Measurements from ENCODE around the gene PRH1. TPM values are rescaled to one million over a fixed set of nuclear protein-coding genes. Genes with fewer than 3 reads are reported as not detected.

The PRH1 gene
- total and polyA plus RNA-seq, 2 of the 8 experiments (the other 6 are each of a cell fraction or from before 2014, with no cell fraction given): 4.5 to 6.5 TPM

DNA sequence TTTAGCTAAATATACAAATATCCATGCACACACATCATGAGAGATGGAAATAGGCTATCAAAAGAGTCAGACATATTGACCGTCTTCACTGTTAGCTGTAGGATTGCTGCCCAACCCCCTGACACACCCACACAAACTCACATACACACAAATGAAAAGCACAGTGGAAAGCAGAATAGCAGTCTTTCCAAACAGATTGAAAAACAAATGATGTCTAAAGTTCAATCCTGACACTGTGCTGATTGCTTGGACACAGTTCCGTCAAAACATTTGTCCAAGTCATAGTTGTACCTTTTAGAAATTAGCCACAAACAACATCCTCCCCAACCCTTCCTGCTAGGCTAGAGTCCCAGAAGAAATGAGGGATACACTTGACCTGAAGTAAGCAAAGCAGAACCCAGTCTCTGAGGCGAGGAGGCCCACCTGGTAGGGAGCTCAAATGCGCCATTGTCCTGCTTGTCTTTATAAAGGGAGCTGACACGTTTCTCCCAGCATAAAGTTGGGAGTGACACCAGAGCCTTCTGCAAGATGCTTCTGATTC is 44.8 kb upstream of the PRH1 start, which contains the start of gene PRH2:
PRH2 (plus strand) TSS at position 491 of the 541 bp plus-strand sequence; CDS start at position 529, 38 bp downstream.
- H3K23ac ChIP-seq (ENCODE audit: insufficient read length): no peak within 1 kb of the TSS
- no peaks in the 10 kb centered on the region for H3K79me2 ChIP-seq (ENCODE audit: control insufficient read depth in 1 of 2, insufficient read depth in 2 of 2, low read length in 2 of 2)
- no peak within 1 kb of the TSS for H4K8ac ChIP-seq (ENCODE audit: extremely low read depth, insufficient read depth, low read length)
- no peak within 1 kb of the TSS for H3K4me3 ChIP-seq (ENCODE audit: extremely low read depth in 1 of 4, insufficient read depth in 2 of 4, low read depth in 3 of 4, low read length in 4 of 4)
- H3K4me2 ChIP-seq (ENCODE audit: insufficient read depth in 1 of 2, low read depth in 2 of 2, low read length in 2 of 2): no peak within 1 kb of the TSS
- no peak within 1 kb of the TSS for H2BK15ac ChIP-seq (ENCODE audit: low read length)
- POLR2A ChIA-PET (ENCODE audit: partially characterized antibody): interaction anchor here (1.0 kb wide), 1 partner anchor 247 kb away, joined by 3 read pairs; no protein-coding TSS in a partner anchor
- H3K9ac ChIP-seq (replicated peaks in 1 of 4; ENCODE audit: extremely low read depth in 1 of 4, low read depth in 3 of 4, low read length in 3 of 4): no peak within 1 kb of the TSS
- no peaks in the 10 kb centered on the region for H4K20me1 ChIP-seq (replicated peaks in 1 of 2; ENCODE audit: control insufficient read depth in 1 of 2, insufficient read depth in 2 of 2, low read length in 2 of 2)
- H2BK12ac ChIP-seq (ENCODE audit: low read depth, low read length): no peak within 1 kb of the TSS
- H3K27ac ChIP-seq (ENCODE audit: low read depth, low read length): no peak within 1 kb of the TSS
- no peak for FAIRE-seq
- CTCF ChIA-PET (ENCODE audit: partially characterized antibody): interaction anchor here (1.4 kb wide), 1 partner anchor 271 kb away, joined by 6 read pairs; no protein-coding TSS in a partner anchor
- H3K4ac ChIP-seq (replicated peaks; ENCODE audit: insufficient read length, low read depth, low read length): no peak within 1 kb of the TSS
- H3K18ac ChIP-seq (ENCODE audit: extremely low read depth, low read length): no peak within 1 kb of the TSS
- no peaks in the 10 kb centered on the region; the same call in 1 of the 2 replicates for H3K79me1 ChIP-seq (ENCODE audit: low read depth, low read length)
- H4K91ac ChIP-seq (replicated peaks; ENCODE audit: insufficient read length, low read length): no peak within 1 kb of the TSS
- no peak within 1 kb of the TSS for H3K14ac ChIP-seq (ENCODE audit: insufficient read length)
- no peak within 1 kb of the TSS for H2BK20ac ChIP-seq (ENCODE audit: low read length)
- no peak within 1 kb of the TSS for H2AFZ ChIP-seq (ENCODE audit: low read length)
- H2AK5ac ChIP-seq (ENCODE audit: low read depth, low read length): no peak within 1 kb of the TSS
- H3K4me1 ChIP-seq (replicated peaks in 1 of 4; ENCODE audit: control insufficient read depth in 3 of 4, insufficient read depth in 4 of 4, low read length in 3 of 4): no peaks in the 10 kb centered on the region; a peak in 1 of 7 replicates
- H3K23me2 ChIP-seq (ENCODE audit: low read depth, low read length): no peaks in the 10 kb centered on the region
- no peak within 1 kb of the TSS for H4K5ac ChIP-seq (ENCODE audit: insufficient read length, low read depth, low read length)
- no peak within 1 kb of the TSS for H2BK120ac ChIP-seq (replicated peaks; ENCODE audit: low read depth, low read length)
- H3K36me3 ChIP-seq (ENCODE audit: control insufficient read depth in 2 of 4, insufficient read depth in 4 of 4, low read length in 3 of 4): no peaks in the 10 kb centered on the region
- no peak for DNase-seq (ENCODE audit: low read depth in 1 of 2, low spot score in 2 of 2)
- no peaks in the 10 kb centered on the region for H3K9me3 ChIP-seq (ENCODE audit: insufficient read depth in 2 of 2, low read depth in 1 of 2, low read length in 1 of 2)
- no peaks in the 10 kb centered on the region for H3K27me3 ChIP-seq (replicated peaks in 1 of 4; ENCODE audit: control insufficient read depth in 3 of 4, extremely low read depth in 1 of 4, insufficient read depth in 3 of 4, low read length in 3 of 4)
- no peak within 1 kb of the TSS for H2BK5ac ChIP-seq (ENCODE audit: low read depth, low read length)
- 93% methylated on average over 5 of the region's 5 CpGs; no CpG with 5 or more reads in 1 of the 2 experiments for WGBS, 2 experiments (ENCODE audit: extremely low coverage in 1 of 2, insufficient coverage in 1 of 2, insufficient read length in 1 of 2, insufficient replicate concordance in 2 of 2, low coverage in 1 of 2, low lambda C conversion rate in 2 of 2, missing lambda C conversion rate in 1 of 2)
- H3K56ac ChIP-seq (replicated peaks; ENCODE audit: insufficient read length, low read depth, low read length): no peak within 1 kb of the TSS
- TF ChIP-seq GTF2F1 (IDR thresholded peaks at IDR 0.05; ENCODE audit: borderline replicate concordance, low read depth, low read length) (no peak), POU5F1 (IDR thresholded peaks at IDR 0.05; ENCODE audit: low read depth, low read length) (no peak), RBBP5 (IDR thresholded peaks at IDR 0.05; ENCODE audit: borderline replicate concordance, low read depth, low read length) (no peak), MAFK (IDR thresholded peaks at IDR 0.05; ENCODE audit: low read depth, low read length) (no peak), HDAC6 (IDR thresholded peaks at IDR 0.05; ENCODE audit: low read depth, low read length) (no peak), SUZ12 (IDR thresholded peaks at IDR 0.05; ENCODE audit: low read length) (no peak), SIRT6 (IDR thresholded peaks at IDR 0.05; ENCODE audit: low read length) (no peak), TAF1 (IDR thresholded peaks at IDR 0.05; ENCODE audit: low read depth, low read length) (no peak), EZH2 (IDR thresholded peaks at IDR 0.05; ENCODE audit: low read depth, low read length, severe bottlenecking) (no peak), NRF1 (IDR thresholded peaks at IDR 0.05; ENCODE audit: low read depth, low read length) (no peak), BACH1 (IDR thresholded peaks at IDR 0.05; ENCODE audit: low read length) (no peak), TAF7 (optimal IDR thresholded peaks at IDR 0.05; ENCODE audit: borderline replicate concordance, low read depth, low read length) (no peak), GABPA (IDR thresholded peaks at IDR 0.05; ENCODE audit: borderline replicate concordance, insufficient read depth, low read length) (no peak)
- TF ChIP-seq, protein P1, sequence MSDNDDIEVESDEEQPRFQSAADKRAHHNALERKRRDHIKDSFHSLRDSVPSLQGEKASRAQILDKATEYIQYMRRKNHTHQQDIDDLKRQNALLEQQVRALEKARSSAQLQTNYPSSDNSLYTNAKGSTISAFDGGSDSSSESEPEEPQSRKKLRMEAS (IDR thresholded peaks at IDR 0.05): no peak

Data from H1 (cell line).